PFSK-1 (cell line): Measurements from ENCODE around the gene ZNF483. TPM values are rescaled to one million over a fixed set of nuclear protein-coding genes. Genes with fewer than 3 reads are reported as not detected.
A peak's percentile ranks its signal among the peaks of the same experiment; 100 is the strongest.

Experiments
- FOXP2 ChIP-seq: optimal IDR thresholded peaks from 2 replicates; pipeline ENCODE3; 2011; ENCODE audit warnings: borderline replicate concordance, control low read depth, inconsistent platforms; ENCODE audit not compliant: insufficient read depth; ENCODE audit errors: extremely low read length, extremely low read depth
- POLR2AphosphoS5 ChIP-seq: IDR thresholded peaks from 2 replicates; pipeline ENCODE4 v1.6.1; 2012; ENCODE audit warnings: low read depth, mild to moderate bottlenecking, control low read depth, low read length, moderate library complexity
- REST ChIP-seq, 2 experiments: IDR thresholded peaks; 2 replicates each; pipeline versions ENCODE4 v1.6.1 to v1.8.0; 2011 to 2012; ENCODE audit warnings: low read depth in 2 of 2, low read length in 2 of 2, control low read depth in 1 of 2, inconsistent platforms in 1 of 2, mild to moderate bottlenecking in 1 of 2, moderate library complexity in 1 of 2; ENCODE audit not compliant: insufficient read depth in 1 of 2
- SIN3A ChIP-seq: IDR thresholded peaks from 2 replicates; pipeline ENCODE4 v1.6.1; 2012; ENCODE audit warnings: mild to moderate bottlenecking, low read length, moderate library complexity, borderline replicate concordance; ENCODE audit not compliant: insufficient read depth
- TAF1 ChIP-seq: IDR thresholded peaks from 2 replicates; pipeline ENCODE4 v1.6.1; 2012; ENCODE audit warnings: low read length, control low read depth, borderline replicate concordance; ENCODE audit not compliant: insufficient read depth
- polyA plus RNA-seq: library from polyadenylated mRNA; unstranded; fragments of >200 nt; gene quantifications from one replicate; pipeline ENCODE4 v1.2.1, GENCODE V29; 2012; ENCODE audit warnings: low read depth, missing spikeins; ENCODE audit not compliant: insufficient read length

ZNF483 gene
- polyA plus RNA-seq, result 0.33 TPM

GRCh38 chr9:111525056-111525977 is at the start of gene ZNF483:
Gene ZNF483, plus strand, starts transcription at chr9:111525179. Its CDS starts 2,217 bp downstream, at chr9:111527396.
- no peak for TF ChIP-seq SIN3A
- TF ChIP-seq FOXP2, result no peak

- TF ChIP-seq SIN3A (no peak), TAF1 (no peak), REST (IDR thresholded peaks at IDR 0.05; ENCODE audit: insufficient read depth in 1 of 2, low read depth in 2 of 2, low read length in 2 of 2) (no peak), FOXP2 (no peak), POLR2AphosphoS5 (no peak)
Measured at GRCh38 chr9:111475195-111475594, 49.8 kb upstream of the ZNF483 start.

GRCh38 chr9:111477677-111478076 is 47.3 kb upstream of the ZNF483 start:
- TF ChIP-seq POLR2AphosphoS5 (no peak), SIN3A (no peak), FOXP2 (no peak), REST (IDR thresholded peaks at IDR 0.05; ENCODE audit: insufficient read depth in 1 of 2, low read depth in 2 of 2, low read length in 2 of 2) (no peak), TAF1 (no peak)

GRCh38 chr9:111481885-111482636 is 42.9 kb upstream of the ZNF483 start:
- TF ChIP-seq SIN3A (peak; percentile 18; the same call in 1 of the 2 replicates), REST (IDR thresholded peaks at IDR 0.05; ENCODE audit: insufficient read depth in 1 of 2, low read depth in 2 of 2, low read length in 2 of 2) (no peak), FOXP2 (no peak)

- TF ChIP-seq SIN3A (no peak), FOXP2 (no peak), REST (IDR thresholded peaks at IDR 0.05; ENCODE audit: insufficient read depth in 1 of 2, low read depth in 2 of 2, low read length in 2 of 2) (no peak), POLR2AphosphoS5 (no peak), TAF1 (no peak)
Measured at GRCh38 chr9:111482694-111483438, 42.1 kb upstream of the ZNF483 start.
